HG03103 (cell line): Measurements from ENCODE around the gene SETBP1.

Experiments used
- ATAC-seq: cut with Tn5 transposase; IDR thresholded peaks from one replicate; pipeline ENCODE4 v1.9.1; 2021; ENCODE audit warnings: low read depth; ENCODE audit not compliant: unreplicated experiment

The SETBP1 gene

DNA sequence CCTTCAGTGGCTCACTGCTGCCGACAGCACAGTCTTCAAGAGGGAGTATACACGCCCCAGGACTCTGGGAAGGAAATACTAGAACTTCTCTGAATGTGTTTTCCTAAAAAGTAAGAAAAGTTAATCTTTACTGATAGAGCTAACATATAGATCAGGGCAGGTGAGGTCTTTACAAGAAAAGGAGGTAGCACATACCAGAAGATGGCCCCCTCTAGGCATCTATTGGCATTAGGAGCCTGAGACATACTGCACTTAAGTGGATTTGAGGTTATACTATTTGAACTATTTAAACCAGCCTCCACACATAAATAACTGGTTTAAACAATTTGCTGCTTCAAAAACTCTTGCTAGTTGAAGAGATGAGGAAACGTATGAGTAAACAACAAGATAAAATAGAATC is 406.1 kb downstream of the SETBP1 start:
- ATAC-seq: no peak

DNA sequence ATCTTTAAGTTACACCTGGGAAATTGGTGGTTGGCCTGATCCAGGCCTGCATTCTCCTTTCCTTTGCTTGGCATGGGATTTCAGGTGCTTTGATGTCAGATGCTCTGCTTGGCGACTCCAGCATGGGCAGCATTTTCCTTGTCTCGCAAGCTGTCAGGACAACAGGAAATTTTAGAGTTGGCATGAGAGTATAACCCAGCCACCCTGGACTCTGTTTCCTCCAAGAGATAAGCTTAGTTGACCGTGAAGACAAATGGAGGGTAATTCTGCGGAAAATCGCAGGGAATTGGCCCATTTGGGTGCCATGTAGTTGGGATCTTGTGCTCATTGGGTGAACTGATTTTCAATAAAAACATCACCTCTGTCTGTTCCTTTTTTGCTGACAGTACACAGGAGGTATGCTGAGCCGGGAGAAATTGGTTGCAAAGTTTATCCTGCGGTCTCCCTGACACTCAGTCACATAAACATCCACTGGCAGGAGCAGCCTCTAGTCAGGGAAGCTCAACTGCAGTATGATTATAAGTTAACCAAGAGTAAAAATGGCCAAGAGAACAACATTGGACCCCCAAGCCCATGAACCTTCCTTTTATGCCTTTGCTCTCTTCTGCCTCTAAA is 409.9 kb downstream of the SETBP1 start:
- ATAC-seq: no peak

DNA sequence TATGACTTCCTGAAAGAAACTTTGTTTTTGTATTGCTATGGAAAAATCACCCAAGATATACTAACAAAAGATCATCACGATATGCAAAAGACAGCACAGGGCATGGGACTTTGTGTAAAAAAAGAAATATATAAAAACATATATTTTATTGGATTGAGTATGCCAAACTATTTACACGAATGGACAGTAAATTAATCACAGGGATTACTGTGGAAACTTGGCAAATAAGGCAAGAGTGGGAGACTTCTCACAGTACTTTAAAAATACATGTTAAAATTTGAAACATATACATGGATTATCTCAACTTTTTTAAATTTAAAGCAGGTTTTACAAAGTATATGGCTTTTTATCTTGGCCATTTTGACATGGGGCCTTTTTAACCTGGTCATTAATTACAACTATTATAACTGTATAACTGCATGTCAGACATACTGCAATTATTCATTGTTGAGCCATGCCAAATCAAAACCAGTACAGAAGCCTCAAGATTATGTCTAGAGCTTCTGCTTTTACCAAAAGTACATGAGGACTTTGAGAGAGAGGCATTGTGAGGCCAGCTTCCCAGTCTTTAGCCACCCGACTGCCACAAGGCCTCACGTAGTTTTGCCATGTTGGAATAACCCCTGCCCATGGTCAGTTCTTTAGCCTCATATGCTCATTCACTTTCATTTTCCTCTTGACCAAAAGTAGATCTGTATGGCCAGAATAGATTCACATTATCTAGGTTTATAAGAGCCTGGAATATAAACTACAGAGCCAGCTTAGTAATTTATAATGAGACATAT is 419.8 kb downstream of the SETBP1 start:
- ATAC-seq: no peak

DNA sequence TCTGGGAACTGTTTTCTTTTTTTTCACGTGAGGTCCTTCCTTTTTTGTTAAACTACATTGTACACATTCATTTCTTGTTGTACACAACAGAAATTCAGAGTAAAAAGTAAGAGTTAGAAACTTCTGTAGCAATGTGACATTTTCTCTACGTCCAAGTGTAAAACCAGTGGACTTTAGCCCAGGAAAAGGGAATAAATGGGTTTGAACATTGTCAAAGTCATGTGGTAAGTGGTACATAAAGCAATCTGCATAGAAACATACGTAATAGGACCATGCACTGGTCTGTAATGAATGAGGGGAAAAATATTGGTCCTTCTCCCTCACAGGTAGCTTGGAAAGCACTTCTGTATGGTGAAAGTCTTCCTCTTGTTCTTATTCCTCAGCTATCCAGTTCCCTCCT is 421.4 kb downstream of the SETBP1 start:
- ATAC-seq: no peak

DNA sequence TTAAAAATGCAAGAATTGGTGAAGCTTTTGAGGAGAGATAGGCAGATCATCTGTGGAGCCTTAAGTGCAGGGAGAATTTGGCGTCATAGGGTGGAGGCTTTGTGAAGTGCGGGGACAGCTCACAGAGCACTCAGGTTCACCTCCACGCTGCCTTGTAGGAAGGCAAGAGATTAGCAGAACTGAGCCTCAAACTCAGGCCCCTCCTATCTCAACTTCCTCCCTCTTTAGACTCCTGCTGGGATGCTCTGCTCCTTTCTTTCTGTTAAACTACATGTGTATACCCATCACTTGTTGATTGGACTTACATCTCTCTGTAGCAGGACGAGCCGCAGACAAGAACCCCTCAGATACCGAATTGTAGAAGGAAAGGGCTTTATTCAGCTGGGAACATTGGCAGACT is 422.2 kb downstream of the SETBP1 start:
- no peak for ATAC-seq

DNA sequence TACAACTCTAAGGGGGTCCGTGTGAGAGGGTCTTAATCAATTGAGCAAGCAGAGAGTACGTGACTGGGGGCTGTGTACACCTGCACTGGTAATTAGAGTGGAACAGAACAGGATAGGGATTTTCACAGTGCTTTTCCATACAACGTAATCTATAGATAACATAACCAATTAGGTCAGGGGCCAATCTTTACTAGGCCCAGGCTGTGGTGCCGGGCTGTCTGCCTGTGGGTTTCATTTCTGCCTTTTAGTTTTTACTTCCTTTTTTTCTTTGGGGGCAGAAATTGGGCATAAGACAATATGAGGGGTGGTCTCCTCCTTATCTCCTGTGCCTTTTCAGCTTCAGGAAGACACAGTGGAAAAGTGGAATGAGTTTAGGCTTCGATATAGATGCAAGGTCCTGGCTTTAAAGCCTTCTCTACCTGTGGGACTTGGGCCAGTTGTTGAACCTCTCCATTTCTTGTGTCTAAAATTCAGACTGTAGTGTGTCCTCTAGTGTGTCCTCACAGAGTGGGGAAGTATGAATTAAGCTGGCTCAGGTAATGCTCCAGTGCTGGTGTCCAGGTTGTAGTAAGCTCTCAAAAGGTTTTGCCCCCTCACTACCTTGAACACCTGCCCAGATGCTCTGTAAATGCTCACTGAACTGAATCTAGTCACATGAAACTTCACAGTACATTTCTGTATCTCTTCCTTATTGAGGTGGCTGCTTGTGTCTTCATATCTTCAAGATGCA is 422.8 kb downstream of the SETBP1 start:
- ATAC-seq: peak; percentile 36

DNA sequence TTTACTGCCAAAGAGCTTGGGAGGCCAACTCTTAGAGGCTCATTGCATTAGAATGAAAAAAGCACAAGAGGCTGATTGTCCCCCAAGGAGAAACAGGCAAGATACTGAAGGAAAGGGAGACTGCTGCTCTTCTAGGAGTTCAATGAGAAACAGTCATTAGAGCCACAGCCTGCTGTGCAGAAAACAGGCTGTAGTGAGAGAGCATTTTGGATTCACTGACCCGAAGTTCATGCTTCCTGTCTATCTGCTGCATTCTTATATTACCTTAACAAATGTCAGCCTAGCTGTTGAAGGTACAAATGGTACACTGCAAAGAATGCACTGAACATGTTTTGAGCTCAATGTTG is 423.3 kb downstream of the SETBP1 start:
- peak; percentile 13 for ATAC-seq

DNA sequence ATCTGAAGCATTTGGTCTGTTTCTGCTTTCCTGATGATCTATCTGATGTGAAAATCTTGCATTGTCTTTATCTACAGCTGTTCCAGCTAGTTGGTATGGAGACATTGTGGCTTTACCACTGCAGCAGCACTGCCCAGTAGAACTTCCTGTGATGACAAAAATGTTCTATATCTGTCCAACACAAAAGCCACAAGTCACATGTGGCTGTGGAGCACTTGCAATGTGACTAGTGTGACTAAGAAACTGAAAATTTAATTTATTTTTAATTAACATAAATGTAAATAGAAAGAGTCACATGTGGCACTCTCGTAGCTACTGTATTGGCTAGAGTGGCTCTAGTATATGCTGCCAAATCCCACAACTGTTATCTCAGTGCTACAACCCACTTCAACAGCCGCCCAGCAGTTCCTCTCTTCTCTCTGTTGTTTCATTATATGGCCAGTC is 425.7 kb downstream of the SETBP1 start:
- ATAC-seq: peak; percentile 81

DNA sequence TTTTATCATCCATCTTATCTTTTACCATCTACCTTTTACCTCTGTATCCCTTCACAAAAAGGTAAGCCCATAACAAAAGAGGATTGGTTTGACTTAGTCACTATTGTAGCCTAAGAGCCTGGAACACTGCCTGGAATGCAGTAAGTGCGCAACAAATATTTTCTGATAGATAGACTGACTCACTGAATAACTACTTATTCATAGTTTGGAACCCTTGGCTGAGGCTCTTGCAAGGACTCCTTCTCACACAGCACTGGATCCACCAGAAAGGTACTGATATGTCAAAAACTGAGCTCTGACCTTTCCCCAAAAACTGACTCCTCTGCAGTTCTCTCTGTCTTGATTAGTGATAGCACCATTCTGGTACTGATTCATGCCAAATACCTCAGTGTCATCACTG is 426.7 kb downstream of the SETBP1 start:
- no peak for ATAC-seq

DNA sequence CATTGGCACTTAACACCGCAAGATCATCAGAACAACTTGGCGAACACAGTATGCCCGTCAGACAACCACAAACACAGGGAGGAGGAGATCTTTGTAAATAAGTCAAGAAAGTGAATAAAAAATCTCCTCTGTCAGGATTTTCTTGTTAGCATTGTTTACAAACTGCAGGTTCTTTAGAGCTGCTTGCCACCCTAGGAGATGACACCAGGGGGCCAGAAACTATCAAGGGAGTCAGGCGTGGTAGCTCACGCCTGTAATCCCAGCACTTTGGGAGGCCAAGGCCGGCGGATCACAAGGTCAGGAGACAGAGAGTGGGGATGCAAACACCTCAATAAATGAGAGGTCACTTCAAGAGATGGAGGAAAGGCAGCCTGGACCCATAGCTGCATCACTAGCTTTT is 428.1 kb downstream of the SETBP1 start:
- ATAC-seq: no peak

DNA sequence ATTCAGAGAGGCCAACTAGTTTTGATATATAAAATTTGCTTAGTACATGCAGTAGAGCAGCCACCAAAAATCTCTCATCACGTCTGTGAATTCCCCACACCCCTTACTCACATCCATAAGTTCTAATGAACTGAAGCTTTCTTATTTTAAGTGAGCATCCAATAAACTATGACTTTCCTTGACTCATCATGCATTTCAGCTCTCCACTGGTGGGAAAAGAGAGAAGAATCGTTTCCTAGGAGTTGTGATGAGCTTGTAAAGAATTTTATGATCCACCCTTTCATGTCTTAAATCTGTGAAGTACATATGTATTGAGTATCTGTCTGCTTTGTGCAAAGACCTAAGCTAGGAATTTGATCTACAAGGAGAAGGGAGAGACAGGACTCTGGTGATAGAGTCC is 428.6 kb downstream of the SETBP1 start:
- no peak for ATAC-seq

DNA sequence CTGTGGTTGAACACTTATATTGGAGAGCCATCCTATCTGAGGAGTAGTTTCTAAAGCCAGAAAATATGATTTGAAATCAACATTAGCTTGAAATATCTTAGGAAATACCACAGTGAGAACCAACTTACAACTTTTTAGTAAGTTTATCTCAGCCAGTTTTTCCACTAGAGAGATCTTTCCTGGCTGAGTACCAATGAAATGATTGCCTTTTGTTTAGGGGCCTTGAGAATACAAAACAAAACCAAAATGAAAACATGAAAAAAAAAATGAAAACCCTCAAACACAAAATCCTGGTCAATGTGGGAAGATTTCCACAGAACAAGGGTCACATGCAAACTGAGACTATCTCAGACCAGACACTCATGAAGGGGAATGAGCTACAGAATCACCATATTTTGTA is 429.0 kb downstream of the SETBP1 start:
- ATAC-seq: no peak

DNA sequence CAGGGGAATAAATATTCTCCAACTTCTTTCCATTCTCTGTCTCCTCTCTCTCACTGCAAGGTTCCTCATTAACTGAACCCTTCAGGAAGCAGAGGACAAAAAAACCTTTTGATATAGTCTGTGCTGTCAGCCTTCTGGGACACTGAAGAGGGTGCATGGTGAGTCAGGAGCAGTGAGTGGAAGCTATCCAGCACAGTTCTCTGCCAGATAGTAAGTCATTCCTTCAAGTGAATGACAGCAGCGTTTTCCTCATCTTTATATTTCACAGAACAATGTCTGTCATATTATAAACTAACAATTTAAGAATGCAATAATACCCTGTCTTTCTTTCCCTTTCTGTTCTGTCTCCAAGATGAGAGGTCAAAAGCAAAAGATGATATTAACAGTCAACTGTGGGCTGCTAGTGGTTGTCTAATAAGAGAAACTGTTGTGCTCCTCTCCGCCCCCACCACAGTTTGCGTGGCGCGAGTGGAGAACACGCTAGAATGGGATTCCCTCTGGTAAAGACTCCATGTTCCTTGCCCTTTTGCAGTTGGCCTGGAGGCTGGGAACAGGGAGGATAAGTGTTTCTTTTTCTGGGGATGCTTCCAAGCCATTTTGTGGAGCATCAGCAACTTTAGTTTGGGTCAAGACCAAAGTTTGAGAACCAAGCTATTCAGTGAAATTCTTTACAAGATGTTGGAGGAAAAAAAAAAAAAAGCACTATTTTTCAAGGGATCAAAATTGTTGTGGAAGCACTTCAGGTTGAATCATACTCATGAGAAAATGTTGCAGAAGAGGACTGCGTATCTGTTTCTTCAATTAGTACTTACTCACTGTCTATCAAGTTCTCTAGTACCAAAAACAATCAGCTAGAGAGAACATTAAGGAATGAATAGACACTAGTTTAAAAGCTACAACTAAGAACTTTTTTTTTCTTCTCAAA is 430.2 kb downstream of the SETBP1 start:
- ATAC-seq: no peak

DNA sequence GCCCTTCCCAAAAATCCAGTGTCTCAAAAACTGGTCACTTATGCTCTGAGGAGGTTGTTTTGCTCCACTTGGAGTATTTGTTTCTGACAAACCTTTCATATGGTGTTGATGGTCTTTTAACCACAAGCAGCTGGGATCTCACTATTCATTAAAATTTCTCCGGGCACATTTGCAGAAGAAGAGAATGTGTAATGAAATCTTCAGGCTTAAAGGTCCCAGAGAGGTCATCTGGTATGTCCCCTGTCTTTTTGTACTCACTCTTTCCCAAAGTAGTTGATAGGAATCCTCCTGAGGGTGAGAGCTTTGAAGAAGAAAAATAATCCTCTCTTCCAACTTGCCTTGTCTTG is 430.8 kb downstream of the SETBP1 start:
- no peak for ATAC-seq

DNA sequence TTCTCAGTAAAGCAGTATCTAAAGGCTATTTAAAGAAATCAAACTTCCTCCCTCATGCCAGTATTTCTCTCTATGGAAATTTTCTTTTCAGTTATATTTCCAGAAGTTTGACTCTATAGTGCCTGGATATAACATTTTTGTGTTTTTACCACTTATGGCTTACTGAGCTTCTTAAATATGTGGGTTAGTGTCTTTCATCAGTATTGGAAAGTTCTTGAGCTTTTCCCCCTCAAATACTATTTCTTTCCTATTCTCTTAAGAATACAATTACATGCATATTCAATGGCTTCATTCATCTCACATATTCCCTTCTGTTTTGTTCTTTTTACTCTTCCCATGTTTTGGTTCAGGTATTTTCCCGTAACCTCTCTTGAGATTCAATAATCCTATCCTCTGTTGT is 432.0 kb downstream of the SETBP1 start:
- no peak for ATAC-seq

DNA sequence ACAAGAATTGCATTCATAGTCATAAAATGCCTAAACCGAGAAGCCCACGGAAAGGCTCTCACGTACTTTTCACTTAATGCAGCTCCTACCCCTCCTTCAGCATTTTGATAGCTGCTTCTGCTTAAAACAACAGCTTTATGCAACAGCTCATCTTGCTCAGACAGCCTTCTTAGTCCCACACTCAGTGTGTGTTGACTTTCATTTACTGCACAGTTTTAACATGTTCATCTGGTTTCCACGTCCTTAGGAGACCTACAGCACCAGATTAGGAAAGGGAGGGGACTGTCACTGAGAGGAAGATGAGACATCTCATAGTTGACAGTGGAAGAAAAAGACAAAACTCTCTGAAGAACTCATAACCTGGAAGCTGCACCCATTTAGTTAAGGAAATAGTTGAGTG is 435.4 kb downstream of the SETBP1 start:
- ATAC-seq: no peak
